GM23338 (cell line): Measurements from ENCODE around the gene PAGE3. TPM values are rescaled to one million over a fixed set of nuclear protein-coding genes. Genes with fewer than 3 reads are reported as not detected.

ENCODE experiments used
- polyA plus RNA-seq: library from polyadenylated mRNA; unstranded; fragments of >200 nt; fragmentation: Nextera tagmentation; extraction: Ambion mirVana; gene quantifications from 2 replicates; pipeline ENCODE4 v1.2.1, GENCODE V29; 2016
- total RNA-seq: library from RNA; depleted of rRNA; stranded (reverse); fragments of >200 nt; shearing (Covaris generic); gene quantifications from 2 replicates; pipeline ENCODE4 v1.2.3, GENCODE V29; 2014; rRNA removed
- TF ChIP-seq, protein P1 (sequence below), 2 experiments: fragments of 200-600 bp in 1 of 2; sonication (generic) in 1 of 2; conservative IDR thresholded peaks; 2 replicates each; pipeline versions ENCODE4 v1.5.1 to v1.6.1; 2016 to 2017; ENCODE audit warnings: antibody characterized with exemption in 2 of 2, low read depth in 2 of 2, mild to moderate bottlenecking in 2 of 2, moderate library complexity in 1 of 2

Gene PAGE3
- total and polyA plus RNA-seq, 2 experiments from 2014 or later, result not detected

DNA sequence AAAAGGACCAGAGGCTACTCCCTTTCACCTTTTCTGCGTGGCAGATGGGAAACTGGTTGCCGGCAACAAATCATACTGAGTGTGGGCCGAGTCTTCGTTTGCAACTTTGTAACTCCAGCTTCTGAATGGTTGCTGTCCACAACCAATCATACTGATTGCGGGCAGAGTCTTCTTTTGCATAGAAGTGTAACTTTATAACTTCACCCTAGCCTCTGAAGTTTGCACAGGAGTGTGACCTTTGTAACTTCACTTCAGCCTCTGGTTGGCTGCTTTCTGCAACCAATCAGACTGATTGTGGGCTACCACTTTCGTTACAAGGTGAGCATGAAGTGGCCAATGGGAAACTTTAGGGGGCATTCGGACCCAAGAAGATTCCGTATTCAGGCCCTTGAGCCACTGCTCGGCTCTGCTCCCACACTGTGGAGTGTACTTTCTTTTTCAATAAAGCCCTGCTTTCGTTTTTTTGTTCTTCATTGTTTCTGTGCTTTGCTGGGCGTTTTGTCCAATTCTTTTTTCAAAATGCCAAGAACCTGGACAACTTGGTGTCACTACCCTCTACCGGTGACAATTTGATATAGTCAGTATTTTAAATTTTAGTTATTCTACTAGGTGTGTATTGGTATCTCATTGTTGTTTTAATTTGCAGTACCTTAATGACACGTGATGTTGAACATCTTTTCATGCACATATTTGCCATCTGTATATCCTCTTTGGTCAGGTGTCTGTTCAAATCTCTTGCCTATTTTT, 53.6 kb downstream of the PAGE3 start (continued):
- TF ChIP-seq, protein P1, sequence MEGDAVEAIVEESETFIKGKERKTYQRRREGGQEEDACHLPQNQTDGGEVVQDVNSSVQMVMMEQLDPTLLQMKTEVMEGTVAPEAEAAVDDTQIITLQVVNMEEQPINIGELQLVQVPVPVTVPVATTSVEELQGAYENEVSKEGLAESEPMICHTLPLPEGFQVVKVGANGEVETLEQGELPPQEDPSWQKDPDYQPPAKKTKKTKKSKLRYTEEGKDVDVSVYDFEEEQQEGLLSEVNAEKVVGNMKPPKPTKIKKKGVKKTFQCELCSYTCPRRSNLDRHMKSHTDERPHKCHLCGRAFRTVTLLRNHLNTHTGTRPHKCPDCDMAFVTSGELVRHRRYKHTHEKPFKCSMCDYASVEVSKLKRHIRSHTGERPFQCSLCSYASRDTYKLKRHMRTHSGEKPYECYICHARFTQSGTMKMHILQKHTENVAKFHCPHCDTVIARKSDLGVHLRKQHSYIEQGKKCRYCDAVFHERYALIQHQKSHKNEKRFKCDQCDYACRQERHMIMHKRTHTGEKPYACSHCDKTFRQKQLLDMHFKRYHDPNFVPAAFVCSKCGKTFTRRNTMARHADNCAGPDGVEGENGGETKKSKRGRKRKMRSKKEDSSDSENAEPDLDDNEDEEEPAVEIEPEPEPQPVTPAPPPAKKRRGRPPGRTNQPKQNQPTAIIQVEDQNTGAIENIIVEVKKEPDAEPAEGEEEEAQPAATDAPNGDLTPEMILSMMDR (conservative IDR thresholded peaks at IDR 0.05; ENCODE audit: low read depth in 2 of 2), result no peak

Other genes with a start within 250 kb of the PAGE3 start
- gene ALAS2, start 233.9 kb downstream of the PAGE3 start, total RNA-seq, result 0.50 TPM in 1 of 2 replicates, not detected in the other
- gene ALAS2, start 233.9 kb downstream of the PAGE3 start, polyA plus RNA-seq, result 0.23 TPM in 1 of 2 replicates, not detected in the other
- not detected in 2 replicates for gene PAGE2B, start 189.9 kb downstream of the PAGE3 start, total RNA-seq
- not detected in 2 replicates for gene PAGE2B, start 189.9 kb downstream of the PAGE3 start, polyA plus RNA-seq
- gene PAGE2, start 175.9 kb downstream of the PAGE3 start, total RNA-seq, result not detected in 2 replicates
- gene PAGE2, start 175.9 kb downstream of the PAGE3 start, polyA plus RNA-seq, result not detected in 2 replicates
- not detected in 2 replicates for gene PAGE5, start 44.6 kb downstream of the PAGE3 start, total RNA-seq
- not detected in 2 replicates for gene PAGE5, start 44.6 kb downstream of the PAGE3 start, polyA plus RNA-seq
- 15.0 and 15.8 TPM in 2 replicates for gene MAGEH1, start 187.2 kb upstream of the PAGE3 start, total RNA-seq
- 14.0 and 14.2 TPM in 2 replicates for gene MAGEH1, start 187.2 kb upstream of the PAGE3 start, polyA plus RNA-seq
- 4.7 and 5.5 TPM in 2 replicates for gene USP51, start 224.9 kb upstream of the PAGE3 start, total RNA-seq
- 2.8 and 3.5 TPM in 2 replicates for gene USP51, start 224.9 kb upstream of the PAGE3 start, polyA plus RNA-seq